Daoy (cell line): Measurements from ENCODE around the gene TBC1D2. TPM values are rescaled to one million over a fixed set of nuclear protein-coding genes. Genes with fewer than 3 reads are reported as not detected.
"Not testable (repeated sequence)": the region's sequence is repeated elsewhere in the genome, so short reads cannot be mapped to it uniquely, and the experiment has no call there.

Experiments used
- DNase-seq: peaks from one replicate; pipeline ENCODE4 v3.0.0-alpha.2; 2015; ENCODE audit warnings: low read depth
- total RNA-seq: library from RNA; depleted of rRNA; stranded (reverse); fragments of >200 nt; shearing (Covaris generic); gene quantifications from 2 replicates; pipeline ENCODE4 v1.2.3, GENCODE V29; 2014; rRNA removed

The TBC1D2 gene, protein sequence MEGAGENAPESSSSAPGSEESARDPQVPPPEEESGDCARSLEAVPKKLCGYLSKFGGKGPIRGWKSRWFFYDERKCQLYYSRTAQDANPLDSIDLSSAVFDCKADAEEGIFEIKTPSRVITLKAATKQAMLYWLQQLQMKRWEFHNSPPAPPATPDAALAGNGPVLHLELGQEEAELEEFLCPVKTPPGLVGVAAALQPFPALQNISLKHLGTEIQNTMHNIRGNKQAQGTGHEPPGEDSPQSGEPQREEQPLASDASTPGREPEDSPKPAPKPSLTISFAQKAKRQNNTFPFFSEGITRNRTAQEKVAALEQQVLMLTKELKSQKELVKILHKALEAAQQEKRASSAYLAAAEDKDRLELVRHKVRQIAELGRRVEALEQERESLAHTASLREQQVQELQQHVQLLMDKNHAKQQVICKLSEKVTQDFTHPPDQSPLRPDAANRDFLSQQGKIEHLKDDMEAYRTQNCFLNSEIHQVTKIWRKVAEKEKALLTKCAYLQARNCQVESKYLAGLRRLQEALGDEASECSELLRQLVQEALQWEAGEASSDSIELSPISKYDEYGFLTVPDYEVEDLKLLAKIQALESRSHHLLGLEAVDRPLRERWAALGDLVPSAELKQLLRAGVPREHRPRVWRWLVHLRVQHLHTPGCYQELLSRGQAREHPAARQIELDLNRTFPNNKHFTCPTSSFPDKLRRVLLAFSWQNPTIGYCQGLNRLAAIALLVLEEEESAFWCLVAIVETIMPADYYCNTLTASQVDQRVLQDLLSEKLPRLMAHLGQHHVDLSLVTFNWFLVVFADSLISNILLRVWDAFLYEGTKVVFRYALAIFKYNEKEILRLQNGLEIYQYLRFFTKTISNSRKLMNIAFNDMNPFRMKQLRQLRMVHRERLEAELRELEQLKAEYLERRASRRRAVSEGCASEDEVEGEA
- total RNA-seq = 7.9 and 11.9 TPM in 2 replicates

DNA sequence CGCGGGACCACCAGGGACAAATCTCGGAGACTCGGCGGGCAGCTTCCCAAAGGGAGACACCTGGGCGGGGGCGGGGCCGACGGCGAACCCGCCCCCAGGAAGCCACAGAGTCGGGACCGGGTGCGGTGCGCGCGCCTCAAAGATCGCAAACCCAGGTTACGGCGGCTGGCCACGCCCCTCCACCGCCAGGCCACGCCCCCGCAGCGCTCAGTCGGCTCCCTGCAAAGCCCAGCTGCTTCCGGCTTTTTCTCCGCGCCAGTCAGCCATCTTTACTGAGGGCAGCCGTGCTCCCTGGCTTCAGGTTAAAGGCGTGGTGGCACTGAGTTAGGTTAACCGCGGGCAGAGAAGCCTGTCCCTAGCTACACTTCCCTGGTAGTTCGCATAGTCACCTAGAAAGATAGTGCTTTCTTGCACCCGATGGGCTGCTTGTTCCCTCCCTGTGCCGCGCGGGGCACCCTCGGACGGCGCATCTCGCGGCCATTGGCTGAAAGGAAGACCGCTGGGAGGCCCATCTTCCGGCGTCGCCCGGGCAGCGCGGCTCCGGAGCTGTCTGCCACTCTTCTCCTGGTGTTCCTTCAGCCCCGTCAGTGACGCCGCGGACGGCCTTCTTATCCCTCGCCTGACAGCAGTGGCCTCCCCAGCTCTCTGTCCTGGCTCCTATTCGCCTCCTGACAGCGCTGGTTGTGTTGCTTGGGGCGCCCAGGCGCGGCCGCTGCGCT is at the start of gene TBC1D2:
Gene TBC1D2, minus strand, starts transcription at position 72 of the 719 bp plus-strand sequence. CDS start 108 bp downstream, outside the sequence.
- peak; percentile 98 for DNase-seq

GRCh38 chr9:98304381-98304780 is 48.9 kb upstream of the TBC1D2 start:
- DNase-seq = no peak

GRCh38 chr9:98303633-98304125 is 48.2 kb upstream of the TBC1D2 start:
- no peak for DNase-seq

DNA sequence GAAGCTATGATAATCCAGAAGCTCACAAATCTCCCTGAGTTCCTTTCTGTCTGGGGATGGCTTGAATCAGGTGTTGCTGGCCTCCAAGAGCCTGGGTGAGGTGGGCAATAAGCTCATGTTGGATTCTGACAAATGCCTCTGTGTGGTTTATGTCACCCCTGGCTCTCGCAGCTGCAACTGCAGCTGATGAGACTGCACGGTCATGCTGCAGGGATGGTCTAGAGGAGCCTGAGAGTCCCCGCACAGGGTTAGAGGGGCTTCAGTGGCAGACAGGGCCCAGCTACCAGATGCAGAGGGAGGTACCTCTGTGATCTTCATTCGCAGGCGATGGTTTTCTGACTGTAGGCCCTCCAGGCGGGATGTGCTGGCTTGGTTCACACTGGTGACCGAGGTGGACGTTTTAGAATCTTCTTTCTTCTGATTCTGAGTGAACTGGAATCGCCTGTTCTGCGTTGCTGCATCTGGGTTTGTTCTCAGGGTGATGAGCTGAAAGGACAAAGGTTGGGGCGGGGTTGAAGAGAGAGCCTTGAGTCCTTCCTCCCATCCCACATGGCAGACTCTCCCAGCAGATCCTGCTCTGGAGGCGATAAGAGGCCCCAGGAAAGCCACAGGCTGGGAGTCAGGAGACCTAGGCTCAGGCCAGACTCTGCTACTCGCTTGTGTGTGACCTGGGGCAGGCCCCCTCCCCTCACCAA is 47.6 kb upstream of the TBC1D2 start:
- DNase-seq = no peak

- DNase-seq = no peak
These were observed 46.7 kb upstream of the TBC1D2 start for GRCh38 chr9:98302150-98302549.

GRCh38 chr9:98300611-98301010 is 45.2 kb upstream of the TBC1D2 start:
- DNase-seq = no peak

- no peak for DNase-seq
These were observed 43.0 kb upstream of the TBC1D2 start for GRCh38 chr9:98298476-98298875.

DNA sequence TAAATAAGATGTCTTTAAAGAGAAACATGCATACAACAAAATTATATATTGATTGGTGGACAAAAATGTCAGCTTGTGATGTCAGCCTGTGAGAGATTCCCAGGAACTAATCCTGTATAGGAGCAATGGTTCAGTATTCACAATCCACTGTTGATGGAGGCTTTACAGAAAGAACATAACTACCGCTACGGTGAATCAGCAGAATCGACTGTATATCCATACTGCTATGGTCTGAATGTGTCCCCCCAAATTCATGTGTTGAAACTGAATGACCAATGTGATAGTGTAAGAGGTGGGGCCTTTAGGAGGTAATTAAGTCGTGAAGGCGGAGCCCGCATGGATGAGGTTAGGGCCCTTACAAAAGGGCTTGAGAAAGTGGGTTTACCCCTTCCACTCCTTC is 40.4 kb upstream of the TBC1D2 start:
- no peak for DNase-seq

DNA sequence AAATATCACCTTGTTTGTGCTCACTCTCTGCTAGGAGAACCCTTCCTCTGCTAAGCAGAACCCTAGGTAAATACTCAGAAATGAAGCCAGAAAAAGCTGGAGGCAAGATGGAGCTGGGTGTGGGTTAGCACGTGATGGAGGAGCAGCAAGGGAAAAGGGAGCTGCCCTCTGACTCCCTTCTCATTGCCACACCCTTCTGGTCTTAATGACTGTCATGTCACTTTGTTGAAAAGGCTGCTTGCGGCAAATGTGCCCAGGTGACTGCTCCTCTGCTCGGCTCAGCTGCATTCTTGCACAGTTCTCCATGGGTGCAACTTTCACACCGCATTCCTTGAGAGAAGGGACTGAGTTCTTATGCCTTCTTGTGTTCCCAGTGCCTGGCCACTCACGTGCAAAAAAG is 36.4 kb upstream of the TBC1D2 start:
- no peak for DNase-seq

GRCh38 chr9:98290411-98290810 is 35.0 kb upstream of the TBC1D2 start:
- no peak for DNase-seq

DNA sequence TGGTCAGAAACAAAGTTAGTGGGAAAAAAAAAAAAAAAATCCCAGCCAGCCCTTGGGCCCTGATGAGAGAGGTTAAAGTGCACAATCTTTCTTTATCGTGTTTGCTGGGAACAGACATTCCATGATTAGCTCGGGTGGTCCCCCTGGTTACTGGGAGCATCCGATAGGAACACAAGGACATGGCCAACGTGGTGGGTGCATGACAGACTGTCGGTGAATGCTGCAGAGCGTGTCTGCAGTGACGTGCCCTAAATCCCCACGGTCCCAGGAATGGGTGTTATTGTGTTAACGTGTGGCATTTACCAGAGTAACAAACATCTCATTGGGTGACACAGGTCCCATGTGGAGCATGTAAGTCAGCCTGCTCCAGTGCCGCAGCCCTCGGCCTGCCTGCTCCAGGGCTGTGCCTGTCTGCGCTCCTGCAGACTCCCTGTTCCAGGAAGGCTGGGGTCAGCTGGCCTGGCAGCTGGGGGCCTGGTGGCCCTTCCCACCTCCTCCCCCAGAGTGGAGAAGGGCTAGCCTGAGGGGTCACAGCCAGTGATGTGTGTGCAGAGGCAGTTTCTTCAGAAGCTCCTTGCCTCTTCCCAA is 34.3 kb upstream of the TBC1D2 start:
- DNase-seq = no peak

GRCh38 chr9:98288881-98289280 is 33.4 kb upstream of the TBC1D2 start:
- no peak for DNase-seq

DNA sequence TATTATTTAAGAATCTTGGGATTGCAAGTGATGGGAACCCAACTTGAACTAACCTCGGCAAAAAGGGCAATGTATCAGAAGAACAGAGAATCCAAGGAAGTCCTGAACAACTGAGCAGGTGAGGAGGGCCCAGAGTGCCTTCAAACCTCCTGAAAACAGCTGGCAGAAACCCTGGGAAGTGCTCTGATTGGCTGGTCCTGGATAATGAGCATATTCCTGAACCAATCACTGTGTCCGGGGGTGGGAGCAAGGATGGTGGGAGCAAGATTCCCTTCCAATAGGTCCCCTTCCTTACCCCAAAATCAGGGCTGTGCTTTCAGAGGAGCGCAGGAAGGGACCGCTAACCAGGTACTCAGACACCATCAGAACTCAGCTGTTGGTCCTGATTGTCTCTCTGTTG is 31.9 kb upstream of the TBC1D2 start:
- DNase-seq = peak; percentile 43

GRCh38 chr9:98285446-98285845 is 30.0 kb upstream of the TBC1D2 start:
- DNase-seq = no peak

- DNase-seq = no peak
These were observed 29.3 kb upstream of the TBC1D2 start for GRCh38 chr9:98284754-98285153.

GRCh38 chr9:98283143-98283542 is 27.7 kb upstream of the TBC1D2 start:
- DNase-seq = not testable (repeated sequence)

GRCh38 chr9:98281281-98281680 is 25.8 kb upstream of the TBC1D2 start:
- DNase-seq = no peak

DNA sequence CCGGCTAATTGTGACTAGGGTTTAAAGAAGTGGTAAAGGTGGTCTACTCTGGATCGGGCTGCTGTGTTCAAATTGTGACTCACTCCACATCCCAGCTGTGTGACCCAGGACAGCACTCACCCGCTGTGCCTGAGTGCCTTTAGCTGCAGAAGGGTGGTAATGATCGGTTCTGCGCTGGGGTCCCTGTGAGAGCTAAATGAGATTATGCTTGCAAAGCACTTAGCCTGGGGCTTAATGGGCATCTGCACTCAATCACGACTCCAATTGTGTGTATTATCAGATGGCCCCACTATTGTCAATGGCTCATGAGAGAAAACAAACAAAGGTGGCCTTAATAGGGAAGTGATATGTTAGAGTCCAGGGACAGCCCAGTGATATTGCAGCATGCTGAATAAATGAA is 25.1 kb upstream of the TBC1D2 start:
- no peak for DNase-seq

GRCh38 chr9:98280162-98280561 is 24.7 kb upstream of the TBC1D2 start:
- DNase-seq = no peak

- DNase-seq = no peak
These were observed 21.5 kb upstream of the TBC1D2 start for GRCh38 chr9:98276907-98277469.
